ENCODE measurements around the gene ATP8B2. TPM values are rescaled to one million over a fixed set of nuclear protein-coding genes. Genes with fewer than 3 reads are reported as not detected.

Gene ATP8B2
- polyA plus RNA-seq, 1 of the 3 experiments (the other 2 are of a cell fraction) = 50.7 TPM

GRCh38 chr1:154325583-154326545 lies 539 bp downstream of the ATP8B2 start:
- peak; percentile 90 for DNase-seq
- no peaks in the 10 kb centered on the region; the same call in 1 of the 2 replicates for H3K27me3 ChIP-seq (ENCODE audit: insufficient read depth)
- H3K4me3 ChIP-seq (ENCODE audit: low read depth in 2 of 2, low read length in 1 of 2) = peak overlapping the region; percentile 78 to 84
- no peaks in the 10 kb centered on the region for H3K9me3 ChIP-seq
- WGBS (ENCODE audit: low lambda C conversion rate) = 1% methylated on average over 30 of the region's 63 CpGs
- H3K4me2 ChIP-seq = peak overlapping the region; percentile 91
- ChIA-PET POLR2A (interaction anchor here (0.7 kb wide), 1 partner anchor 476 kb away, joined by 3 read pairs; no protein-coding TSS in a partner anchor), CTCF (interaction anchor here (0.6 to 6.3 kb wide), 21 partner anchors 10 to 825 kb away, joined by 3 to 99 read pairs (median 5); partner anchors contain the start of genes HAX1 and IL6R)
- peak overlapping the region; percentile 91 for H3K9ac ChIP-seq
- H3F3A ChIP-seq (replicated peaks; ENCODE audit: insufficient read depth) = peaks cover 11% of the 10 kb centered on the region
- peaks cover 20% of the 10 kb centered on the region for H4K20me1 ChIP-seq (ENCODE audit: insufficient read depth)
- H3K27ac ChIP-seq (ENCODE audit: low read depth in 2 of 2, low read length in 1 of 2) = peak overlapping the region; percentile 88 to 92
- H3K9me2 ChIP-seq = no peaks in the 10 kb centered on the region
- peaks cover 21 to 43% of the 10 kb centered on the region in 2 experiments; a peak in 3 of 4 replicates for H3K4me1 ChIP-seq (ENCODE audit: control insufficient read depth in 1 of 2, insufficient read depth in 2 of 2, low read depth in 1 of 2, low read length in 1 of 2)
- peak overlapping the region; percentile 60 for H2AFZ ChIP-seq (ENCODE audit: low read depth)
- peaks cover 38% of the 10 kb centered on the region for H3K79me2 ChIP-seq (ENCODE audit: insufficient read depth)
- peaks cover 6 to 13% of the 10 kb centered on the region in 2 experiments for H3K36me3 ChIP-seq (replicated peaks in 1 of 2; ENCODE audit: control insufficient read depth in 1 of 2, insufficient read depth in 2 of 2, low read length in 1 of 2)
- TF ChIP-seq REST (IDR thresholded peaks at IDR 0.05; ENCODE audit: low read depth, low read length) (no peak), USF1 (IDR thresholded peaks at IDR 0.05; ENCODE audit: borderline replicate concordance, low read depth) (no peak), FOXJ3 (CRISPR knock-in tag; IDR thresholded peaks at IDR 0.05) (no peak), EP300 (IDR thresholded peaks at IDR 0.05; ENCODE audit: borderline replicate concordance in 1 of 2, low read depth in 1 of 2, low read length in 1 of 2) (no peak), CTCF (IDR thresholded peaks at IDR 0.05) (peak; percentile 71), SIN3A (IDR thresholded peaks at IDR 0.05; ENCODE audit: borderline replicate concordance, low read depth, low read length) (peak; percentile 82), ZBTB33 (IDR thresholded peaks at IDR 0.05; ENCODE audit: borderline replicate concordance, low read depth) (no peak), RAD21 (IDR thresholded peaks at IDR 0.05; ENCODE audit: low read length) (peak; percentile 46), TEAD4 (IDR thresholded peaks at IDR 0.05; ENCODE audit: borderline replicate concordance, insufficient read depth) (no peak), PBX3 (IDR thresholded peaks at IDR 0.05) (no peak), TCF12 (IDR thresholded peaks at IDR 0.05) (no peak), NFIC (IDR thresholded peaks at IDR 0.05; ENCODE audit: borderline replicate concordance) (no peak), GATA2 (CRISPR knock-in tag; IDR thresholded peaks at IDR 0.05) (no peak), MXI1 (IDR thresholded peaks at IDR 0.05; ENCODE audit: low read depth, low read length) (peak; percentile 88), MEF2A (IDR thresholded peaks at IDR 0.05; ENCODE audit: borderline replicate concordance, low read depth) (peak; percentile 90), CHD2 (IDR thresholded peaks at IDR 0.05; ENCODE audit: low read length, partially characterized antibody) (peak; percentile 27), SMC3 (IDR thresholded peaks at IDR 0.05; ENCODE audit: low read depth, low read length) (peak; percentile 15; the same call in 1 of the 2 replicates), MAX (IDR thresholded peaks at IDR 0.05; ENCODE audit: low read depth) (peak; percentile 61), TAF1 (IDR thresholded peaks at IDR 0.05; ENCODE audit: borderline replicate concordance, low read depth, low read length) (peak; percentile 52; the same call in 1 of the 2 replicates)
